HG03432 (cell line): Measurements from ENCODE around the gene CRTAC1.
"Not testable (repeated sequence)": the region's sequence is repeated elsewhere in the genome, so short reads cannot be mapped to it uniquely, and the experiment has no call there.

Experiments
- ATAC-seq: cut with Tn5 transposase; IDR thresholded peaks from one replicate; pipeline ENCODE4 v1.9.1; 2021; ENCODE audit warnings: mild to moderate bottlenecking, moderate library complexity; ENCODE audit not compliant: unreplicated experiment

Gene CRTAC1

DNA sequence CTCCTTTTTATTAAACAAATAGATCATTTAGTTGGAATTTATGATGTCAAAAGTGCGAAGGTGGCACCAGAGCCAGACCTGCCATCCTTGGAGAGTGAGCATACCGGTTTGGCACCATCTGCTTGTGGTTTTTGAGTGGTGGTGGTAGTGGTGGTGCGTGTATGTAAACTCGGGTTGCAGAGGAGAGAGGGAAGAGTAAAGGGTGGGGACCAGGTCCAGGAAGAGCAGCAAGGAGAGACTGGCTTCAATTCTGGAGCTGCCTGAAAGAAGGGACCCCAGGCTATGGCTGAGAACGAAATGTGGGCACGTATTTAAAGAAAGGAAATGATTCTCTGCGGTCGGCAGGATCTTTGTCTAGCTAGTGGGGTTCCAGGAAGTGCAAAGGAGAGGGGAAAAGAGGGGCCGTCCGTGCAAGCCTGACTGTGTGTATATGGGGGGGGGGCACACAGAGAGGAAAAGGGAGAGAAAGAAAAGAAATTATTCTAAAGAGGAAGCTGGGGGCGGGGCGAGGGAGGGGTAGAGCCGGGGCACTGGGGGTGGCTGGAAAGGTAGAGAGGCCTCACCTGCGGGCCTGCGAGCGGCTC, 181.2 kb downstream of the CRTAC1 start:
- ATAC-seq: peak; percentile 29

DNA sequence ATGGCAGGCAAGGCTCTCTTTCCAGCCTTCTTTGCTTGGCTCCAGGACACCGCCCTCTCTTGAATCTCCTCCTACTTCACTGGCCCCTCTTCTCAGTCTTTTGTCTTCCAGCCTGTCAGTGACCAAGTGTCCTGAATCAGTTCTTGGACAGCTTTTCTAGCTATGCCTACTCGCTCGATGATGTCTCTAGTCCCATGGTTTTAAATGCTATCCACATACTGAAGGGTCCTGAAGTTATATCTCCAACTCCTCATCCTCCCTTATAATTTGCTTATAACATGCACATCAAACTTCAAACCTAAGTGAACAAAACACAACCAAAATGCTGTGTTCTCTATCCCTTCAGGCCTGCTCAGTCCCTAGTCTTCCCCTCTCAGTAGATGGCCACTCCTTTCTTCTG, 185.7 kb downstream of the CRTAC1 start:
- no peak for ATAC-seq

DNA sequence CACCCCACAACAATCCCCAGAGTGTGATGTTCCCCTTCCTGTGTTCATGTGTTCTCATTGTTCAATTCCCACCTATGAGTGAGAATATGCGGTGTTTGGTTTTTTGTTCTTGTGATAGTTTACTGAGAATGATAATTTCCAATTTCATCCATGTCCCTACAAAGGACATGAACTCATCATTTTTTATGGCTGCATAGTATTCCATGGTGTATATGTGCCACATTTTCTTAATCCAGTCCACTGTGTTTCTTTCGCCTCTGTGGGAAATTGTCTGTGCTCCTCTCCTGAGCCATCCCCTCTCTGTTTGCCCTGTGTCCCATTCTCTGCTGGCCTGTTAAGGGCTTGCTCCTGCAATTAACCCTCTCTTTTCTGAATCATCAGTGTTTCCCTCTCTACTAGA, 186.4 kb downstream of the CRTAC1 start:
- not testable (repeated sequence) for ATAC-seq

DNA sequence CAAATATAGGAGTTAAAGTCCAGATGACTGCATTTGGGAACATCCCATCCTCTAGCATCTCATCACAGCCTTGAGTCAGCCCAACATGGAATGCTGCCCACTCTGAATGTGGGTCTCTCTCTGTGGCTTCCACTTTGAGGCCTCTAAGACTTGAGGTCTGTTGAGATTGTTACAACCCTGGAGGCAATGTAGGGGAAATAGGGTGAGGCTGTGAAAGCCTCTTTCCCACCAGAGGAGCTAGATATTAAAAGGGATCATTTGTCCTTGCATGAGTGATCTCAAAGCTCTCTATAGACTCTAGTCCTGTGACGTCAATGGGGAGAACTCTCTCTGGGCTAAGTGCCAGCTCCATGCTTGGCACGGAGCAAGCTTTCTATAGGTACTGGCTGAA, 187.1 kb downstream of the CRTAC1 start:
- no peak for ATAC-seq

DNA sequence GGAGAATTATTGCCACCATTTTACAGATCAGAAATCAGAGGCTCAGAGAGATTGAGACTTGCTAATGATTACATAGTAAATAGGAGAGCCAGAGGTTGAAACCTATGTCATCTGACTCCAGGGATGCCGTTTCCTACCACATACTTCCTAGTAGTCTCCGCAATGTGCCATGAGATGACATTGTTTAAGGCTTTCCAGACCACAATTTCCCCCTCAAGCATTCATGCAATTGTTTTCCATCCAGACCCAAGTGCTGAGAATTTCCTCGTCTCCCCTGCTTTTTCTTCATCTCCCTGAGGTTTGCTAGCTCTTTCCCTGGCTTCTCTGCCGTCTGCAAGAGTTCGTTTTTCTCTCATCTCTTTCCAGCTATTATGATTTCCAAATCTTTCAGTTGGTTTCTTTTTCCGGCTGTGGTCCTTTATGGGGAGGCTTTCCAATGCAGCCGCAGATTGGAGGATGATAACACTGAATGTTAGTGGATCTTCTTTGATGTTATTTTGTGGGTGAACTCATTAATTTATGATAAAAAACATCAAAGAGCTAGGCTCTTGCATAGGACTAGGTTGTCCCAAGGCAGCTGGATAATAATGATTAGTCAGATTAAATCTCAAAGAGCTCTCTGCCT, 187.7 kb downstream of the CRTAC1 start:
- ATAC-seq: no peak

DNA sequence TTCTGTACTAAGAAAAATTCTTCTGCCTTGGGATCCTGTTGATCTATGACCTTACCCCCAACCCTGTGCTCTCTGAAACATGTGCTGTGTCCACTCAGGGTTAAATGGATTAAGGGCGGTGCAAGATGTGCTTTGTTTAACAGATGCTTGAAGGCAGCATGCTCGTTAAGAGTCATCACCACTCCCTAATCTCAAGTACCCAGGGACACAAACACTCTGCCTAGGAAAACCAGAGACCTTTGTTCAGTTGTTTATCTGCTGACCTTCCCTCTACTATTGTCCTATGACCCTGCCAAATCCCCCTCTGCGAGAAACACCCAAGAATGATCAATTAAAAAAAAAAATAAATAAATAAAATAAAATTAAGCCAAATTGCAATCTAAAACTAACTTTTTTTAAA, 188.3 kb downstream of the CRTAC1 start:
- not testable (repeated sequence) for ATAC-seq

DNA sequence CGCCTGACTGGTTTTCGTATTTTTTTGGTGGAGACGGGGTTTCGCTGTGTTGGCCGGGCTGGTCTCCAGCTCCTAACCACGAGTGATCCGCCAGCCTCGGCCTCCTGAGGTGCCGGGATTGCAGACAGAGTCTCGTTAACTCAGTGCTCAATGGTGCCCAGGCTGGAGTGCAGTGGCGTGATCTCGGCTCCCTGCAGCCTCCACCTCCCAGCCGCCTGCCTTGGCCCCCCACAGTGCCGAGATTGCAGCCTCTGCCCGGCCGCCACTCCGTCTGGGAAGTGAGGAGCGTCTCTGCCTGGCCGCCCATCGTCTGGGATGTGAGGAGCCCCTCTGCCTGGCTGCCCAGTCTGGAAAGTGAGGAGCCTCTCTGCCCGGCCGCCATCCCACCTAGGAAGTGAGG, 189.3 kb downstream of the CRTAC1 start:
- not testable (repeated sequence) for ATAC-seq

DNA sequence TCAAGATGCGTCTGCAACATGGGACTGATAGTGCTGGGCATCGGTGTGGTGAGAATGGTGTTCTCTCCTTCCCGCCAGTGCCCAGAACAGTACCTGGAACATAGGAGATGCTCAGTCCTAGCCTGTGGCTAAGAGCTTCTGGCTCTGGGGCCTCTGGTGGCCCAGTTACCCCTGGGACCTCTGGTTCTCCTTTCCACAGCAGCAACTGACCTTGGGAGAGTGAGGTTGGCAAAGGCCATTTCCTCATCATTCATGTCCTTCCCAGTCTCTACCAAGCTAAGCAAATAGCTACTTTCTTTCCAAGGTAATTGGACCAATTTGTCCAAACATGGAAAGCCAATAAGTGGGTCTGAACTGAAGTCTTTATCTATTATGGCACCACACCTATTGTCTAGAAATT, 192.3 kb downstream of the CRTAC1 start:
- no peak for ATAC-seq

DNA sequence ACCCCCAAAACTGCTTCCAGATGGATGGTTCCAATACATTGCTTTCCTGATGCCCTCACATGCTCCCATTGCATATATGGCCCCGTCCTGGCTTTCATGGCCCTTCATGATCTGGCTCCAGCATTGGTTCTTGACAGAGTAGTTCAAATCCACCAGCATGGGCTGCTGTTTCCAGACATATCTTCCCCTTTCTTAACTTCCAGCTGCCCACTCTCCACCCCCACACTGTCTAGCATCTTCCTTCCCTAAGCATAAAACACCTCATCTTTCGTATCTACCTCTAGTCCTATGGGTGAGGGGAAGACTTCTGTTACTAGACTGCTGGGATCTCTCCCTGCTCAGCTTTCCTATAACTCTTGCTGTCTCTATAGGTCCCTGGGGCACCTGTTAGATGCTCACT, 194.0 kb downstream of the CRTAC1 start:
- ATAC-seq: no peak

DNA sequence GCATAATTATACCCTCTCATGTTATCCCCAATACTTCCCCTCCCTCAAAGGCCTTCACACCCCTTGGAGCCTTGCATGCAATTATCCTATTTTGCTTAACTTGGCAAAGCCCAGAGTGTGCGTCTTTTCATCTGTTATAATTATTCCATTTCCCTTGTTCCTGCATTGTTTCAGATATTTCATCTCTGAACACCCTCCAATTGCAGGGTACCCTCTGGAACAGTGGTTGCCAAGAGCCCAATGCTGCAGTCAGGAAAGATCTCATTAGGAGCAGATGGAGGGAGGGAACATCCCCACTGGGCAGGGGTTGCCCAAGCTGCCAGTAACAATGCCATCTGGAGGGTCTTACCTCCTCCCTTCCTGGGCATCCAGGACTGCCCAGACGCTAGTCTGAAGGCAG, 199.2 kb downstream of the CRTAC1 start:
- ATAC-seq: no peak

DNA sequence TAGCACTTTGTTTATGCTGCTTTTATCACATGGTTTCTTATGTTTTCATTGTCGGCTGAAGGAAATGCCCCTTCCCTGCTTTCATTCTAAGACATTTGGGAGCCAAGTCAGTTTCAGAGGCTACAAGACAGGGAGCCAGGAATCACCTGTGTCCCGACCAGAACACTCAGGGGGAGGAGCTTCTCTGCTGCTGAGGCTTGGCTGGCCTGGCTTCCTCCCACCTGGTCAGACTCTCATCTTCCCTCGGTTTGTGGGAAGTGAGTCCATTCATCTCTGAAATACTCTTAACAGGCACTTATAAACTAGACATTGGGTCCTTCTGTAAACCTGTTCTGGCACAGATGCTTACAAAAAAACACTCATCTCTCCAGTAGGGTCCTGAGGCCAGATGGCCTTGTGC, 200.4 kb downstream of the CRTAC1 start:
- ATAC-seq: no peak

DNA sequence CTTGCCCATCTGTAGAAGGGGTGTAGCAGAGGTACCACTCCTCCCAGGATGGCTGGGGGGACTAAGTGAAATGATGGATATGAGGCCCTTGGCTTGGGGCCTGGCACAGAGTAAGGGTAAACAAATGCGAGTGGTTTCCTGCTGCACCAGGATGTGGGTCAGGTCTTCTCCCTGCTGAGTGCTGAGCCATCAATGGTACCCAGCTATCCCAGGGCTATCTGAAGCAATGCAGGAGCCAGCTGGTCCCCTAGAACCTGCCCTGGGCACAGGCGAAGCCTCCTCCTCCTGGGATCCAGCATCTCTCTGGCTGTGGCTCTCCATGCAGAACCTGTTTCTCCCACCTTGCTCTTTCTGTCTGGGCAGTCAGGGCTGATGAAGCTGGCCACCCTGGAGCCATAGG, 201.7 kb downstream of the CRTAC1 start:
- no peak for ATAC-seq

DNA sequence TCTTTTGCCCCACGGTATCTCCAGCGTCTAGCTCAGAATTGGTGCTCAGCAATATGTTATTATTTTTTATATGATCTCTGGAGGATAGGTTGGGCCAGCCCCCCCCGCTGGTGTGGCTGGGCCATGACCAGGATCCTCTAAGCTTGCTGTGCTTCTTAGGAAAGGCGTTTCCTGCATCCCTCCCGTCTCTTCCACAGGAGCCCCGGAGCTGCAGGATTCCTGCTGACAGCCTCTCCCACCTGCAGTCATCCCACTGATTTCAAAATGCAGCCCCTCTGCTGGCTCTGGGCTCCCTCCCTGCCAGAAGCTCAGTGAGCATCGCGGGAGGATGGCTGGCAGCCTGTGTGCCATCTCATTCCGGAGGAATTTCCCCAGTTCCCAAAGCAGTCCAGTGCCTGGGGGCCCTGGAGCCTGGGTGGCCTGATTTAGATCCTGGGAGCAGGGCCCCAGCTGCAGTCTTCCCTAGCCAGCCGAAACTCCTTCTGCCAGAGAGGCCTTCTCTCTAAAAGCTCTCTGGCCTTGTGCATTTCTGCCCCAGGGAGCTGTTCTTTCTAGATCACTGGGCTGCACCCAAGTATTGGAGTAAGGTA, 202.6 kb downstream of the CRTAC1 start:
- no peak for ATAC-seq

DNA sequence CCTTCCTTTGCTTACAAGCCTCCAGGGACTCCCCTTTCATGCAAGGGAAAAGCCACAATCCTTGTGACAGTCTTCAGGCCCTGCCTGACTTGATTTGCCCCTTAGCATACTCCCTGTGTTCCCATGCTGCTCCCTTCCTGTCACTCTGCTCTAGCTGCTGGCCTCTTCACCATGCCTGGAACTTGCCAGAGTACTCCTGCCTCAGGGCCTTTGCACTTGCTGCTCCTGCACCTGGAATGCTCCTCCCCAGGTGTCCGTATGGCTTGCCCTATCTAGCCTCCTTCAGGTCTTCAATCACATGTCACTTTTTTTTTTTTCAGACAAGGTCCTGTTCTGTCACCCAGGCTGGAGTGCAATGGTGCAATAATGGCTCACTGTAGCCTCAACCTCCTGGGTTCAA, 203.5 kb downstream of the CRTAC1 start:
- no peak for ATAC-seq

DNA sequence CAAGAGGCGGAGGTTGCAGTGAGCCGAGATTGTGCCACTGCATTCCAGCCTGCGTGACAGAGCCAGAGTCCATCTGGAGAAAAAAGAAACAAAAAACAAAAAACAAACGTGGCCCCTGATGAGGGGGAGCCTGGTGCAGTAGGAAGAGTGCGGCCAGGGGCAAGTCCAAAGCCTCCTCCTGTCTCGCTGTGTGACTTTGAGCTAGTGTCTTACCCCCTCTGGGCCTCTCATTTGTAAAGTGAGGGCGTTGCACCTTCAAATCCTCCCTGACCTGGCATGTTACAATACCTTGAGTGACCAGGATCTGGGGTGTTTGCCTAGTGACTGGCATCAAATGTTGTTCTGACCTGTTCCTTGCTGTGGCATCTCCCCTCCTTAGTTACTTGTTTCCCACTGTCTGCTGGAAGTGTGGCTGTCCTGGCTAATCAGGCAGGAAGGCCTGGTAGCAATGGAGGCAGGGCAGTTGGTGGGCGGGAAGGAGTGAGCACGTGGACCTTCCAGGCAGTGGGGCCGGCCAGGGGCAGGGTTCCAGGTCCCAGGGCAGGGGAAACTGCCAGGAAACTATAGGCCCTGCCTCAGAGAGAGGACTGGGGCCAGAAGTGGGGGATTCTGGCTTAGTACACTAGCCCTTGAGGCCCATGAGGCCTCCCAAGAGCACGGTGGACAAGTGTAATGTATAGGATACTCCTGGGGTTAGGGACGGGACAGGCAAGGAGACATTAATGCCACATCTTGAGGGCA, 205.2 kb downstream of the CRTAC1 start:
- ATAC-seq: no peak

DNA sequence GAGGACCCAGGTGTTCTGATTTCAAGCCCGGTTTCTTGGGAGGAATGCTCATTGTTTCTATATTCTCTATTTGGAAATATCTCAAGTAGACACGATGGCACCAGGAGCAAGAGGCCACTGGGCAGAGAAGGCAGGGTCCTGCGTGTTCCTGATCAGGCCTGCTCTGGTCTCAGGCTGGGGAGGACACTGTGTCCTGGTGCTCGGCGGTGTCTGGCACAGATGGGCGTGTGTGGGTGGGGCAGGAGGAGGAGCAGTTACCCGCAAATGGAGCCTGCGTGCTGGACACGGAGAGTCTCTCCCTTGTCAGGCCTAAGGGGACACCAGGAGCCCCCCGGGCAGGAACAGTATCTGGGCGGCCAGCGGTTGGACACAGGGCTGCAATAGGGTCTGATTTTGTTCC, 206.7 kb downstream of the CRTAC1 start:
- no peak for ATAC-seq

DNA sequence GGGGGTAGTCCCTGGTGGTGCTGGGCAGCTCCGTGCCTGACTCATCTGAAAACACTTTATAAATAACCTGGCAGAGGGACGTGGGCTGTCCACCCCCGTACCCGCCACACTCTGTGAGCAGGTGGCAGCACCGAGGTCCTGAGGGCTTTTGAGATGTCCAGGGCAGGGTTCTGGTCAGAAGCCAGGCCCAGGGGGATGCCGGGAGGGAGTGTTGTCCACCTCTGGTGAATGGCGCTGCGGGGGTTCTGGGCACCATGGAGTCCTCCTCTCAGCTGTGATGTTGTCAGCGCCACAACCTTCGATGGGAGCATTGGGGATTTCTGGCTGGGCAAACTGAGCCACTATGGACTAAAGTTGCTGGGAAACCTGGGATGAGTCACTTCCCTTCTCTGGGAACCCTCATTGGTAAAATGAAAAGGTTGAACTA, 208.1 kb downstream of the CRTAC1 start:
- no peak for ATAC-seq

DNA sequence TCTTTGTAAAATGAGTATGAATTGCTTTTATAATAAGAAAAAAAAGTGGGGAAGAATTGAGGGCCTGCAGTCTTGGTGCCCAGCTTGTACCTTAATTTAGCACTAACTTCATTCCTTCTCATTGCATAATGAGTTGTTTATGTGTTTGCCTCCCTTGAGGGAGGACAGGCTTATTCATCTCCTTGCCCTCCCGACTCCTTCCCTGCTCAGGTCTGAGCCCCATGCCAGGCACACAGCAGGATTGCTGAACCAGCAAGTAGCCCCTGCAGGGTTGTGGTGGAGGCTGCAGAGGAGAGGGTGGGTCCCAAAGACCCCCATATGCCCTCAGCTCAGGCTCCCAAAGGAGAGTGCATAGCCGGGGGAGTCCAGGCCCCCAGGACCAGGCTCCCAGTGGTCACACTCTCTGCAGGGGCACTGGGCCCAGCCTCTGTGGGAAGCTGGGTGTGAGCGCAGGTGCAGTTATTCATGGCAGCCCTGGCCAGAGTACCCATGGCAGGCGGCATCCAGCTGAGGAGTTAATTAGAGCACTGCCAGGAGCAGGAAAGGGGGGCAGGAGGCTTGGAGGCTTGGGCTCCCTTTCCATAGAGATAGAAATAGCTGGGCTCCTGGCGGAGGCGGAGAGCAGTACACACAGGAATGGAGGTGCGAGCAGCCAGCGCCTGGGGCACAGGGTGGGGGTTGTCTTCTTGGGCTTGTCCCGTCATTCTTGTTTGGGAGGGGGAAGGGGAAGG, 208.9 kb downstream of the CRTAC1 start:
- no peak for ATAC-seq

DNA sequence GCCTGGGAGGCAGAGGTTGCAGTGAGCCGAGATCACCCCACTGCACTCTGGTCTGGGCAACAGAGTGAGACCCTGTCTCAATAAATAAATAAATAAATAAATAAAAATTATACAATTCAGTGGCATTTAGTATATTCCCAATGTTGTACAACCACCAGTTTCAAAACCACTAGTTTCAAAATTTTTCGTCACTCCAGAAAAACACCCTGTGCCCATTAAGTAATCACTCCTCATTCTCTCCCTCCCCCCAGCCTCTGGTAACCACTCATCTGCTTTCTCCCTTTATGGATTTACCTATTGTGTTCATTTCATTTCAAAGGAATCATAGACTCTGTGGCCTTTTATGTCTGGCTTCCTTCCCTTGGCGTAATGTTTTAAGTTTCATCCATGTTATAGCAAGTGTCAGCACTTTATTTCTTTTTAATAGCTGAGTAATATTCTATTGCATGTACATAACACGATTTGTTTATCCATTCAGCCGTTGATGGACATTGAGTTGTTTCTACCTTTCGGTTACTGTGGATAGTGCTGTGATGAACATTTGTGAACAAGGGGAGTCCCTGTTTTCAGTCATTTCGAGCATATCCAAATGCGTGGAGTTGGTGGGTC, 210.2 kb downstream of the CRTAC1 start:
- ATAC-seq: no peak

DNA sequence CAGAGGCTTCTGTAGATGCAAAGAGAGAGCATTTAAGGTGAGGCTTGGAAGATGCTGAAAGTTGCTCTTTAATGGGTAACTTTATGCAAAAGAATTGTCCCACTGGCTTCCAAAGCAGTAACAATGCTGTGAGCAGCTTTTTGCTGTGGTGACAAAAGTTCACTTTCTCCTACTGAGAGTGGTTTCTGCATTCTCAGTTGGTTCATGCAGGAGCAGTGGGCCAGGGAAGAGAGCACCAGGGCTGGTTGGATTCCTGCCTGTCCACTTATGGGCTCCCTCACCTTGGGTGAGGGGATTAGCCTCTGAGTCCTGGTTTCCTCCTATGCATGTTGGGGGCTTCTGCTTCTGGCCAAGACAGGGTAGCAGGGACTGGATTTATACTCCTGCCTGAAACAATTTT, 211.8 kb downstream of the CRTAC1 start:
- no peak for ATAC-seq

DNA sequence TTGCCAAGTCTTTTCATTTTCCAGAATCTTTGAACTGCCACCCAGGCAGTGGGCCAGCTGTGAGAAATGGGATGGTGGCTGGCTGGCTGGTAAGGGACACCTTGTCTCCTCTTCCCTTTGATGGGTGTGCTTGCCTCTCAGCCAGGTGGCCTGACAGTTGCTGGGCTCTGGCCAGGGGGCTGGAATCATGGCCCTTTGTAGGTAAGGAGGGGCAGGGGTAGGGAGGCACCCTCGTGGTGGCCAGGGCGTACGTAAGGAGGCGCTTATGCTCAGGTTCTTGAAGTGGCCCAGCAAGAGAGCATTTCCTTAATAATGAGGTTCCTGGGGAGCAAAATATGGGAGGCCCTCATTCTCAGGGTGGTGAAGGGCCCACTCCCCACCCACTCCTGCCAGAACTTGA, 213.8 kb downstream of the CRTAC1 start:
- ATAC-seq: no peak
